Tibial nerve (tissue), 4 donors: ENCODE measurements around the gene RIPOR1. TPM values are rescaled to one million over a fixed set of nuclear protein-coding genes. Genes with fewer than 3 reads are reported as not detected.

ENCODE experiments used
- DNase-seq, 2 donors: peaks; one replicate each; pipeline ENCODE4 v3.0.0-alpha.2; 2019; ENCODE audit warnings: low spot score in 2 of 2
- H3K27ac ChIP-seq, 4 donors: fragments of 200-600 bp; sonication (generic) in 3 of 4; one replicate each; pipeline ENCODE4 v1.5.1; 2017 to 2019; ENCODE audit warnings: mild to moderate bottlenecking in 1 of 4
- H3K27me3 ChIP-seq, 2 donors: fragments of 200-600 bp; sonication (generic) in 1 of 2; one replicate each; pipeline versions ENCODE4 v1.5.1 to v1.6.0; 2017 to 2019
- H3K36me3 ChIP-seq, 3 donors: fragments of 200-600 bp; sonication (generic); one replicate each; pipeline ENCODE4 v1.5.1; 2018 to 2019
- H3K4me1 ChIP-seq, 4 donors: fragments of 200-600 bp; sonication (generic) in 3 of 4; one replicate each; pipeline ENCODE4 v1.5.1; 2017 to 2019
- H3K4me3 ChIP-seq, 4 donors: fragments of 200-600 bp; sonication (generic) in 3 of 4; one replicate each; pipeline ENCODE4 v1.5.1; 2017 to 2019; ENCODE audit warnings: mild to moderate bottlenecking in 1 of 4, moderate library complexity in 1 of 4
- H3K9me3 ChIP-seq, 4 donors: fragments of 200-600 bp; sonication (generic) in 3 of 4; one replicate each; pipeline ENCODE4 v1.5.1; 2017 to 2019
- EP300 ChIP-seq, 2 donors: sonication (generic); formaldehyde crosslinking; IDR thresholded peaks; one replicate each; pipeline ENCODE4 v1.6.1; 2017; ENCODE audit warnings: antibody characterized with exemption in 2 of 2, mild to moderate bottlenecking in 1 of 2
- POLR2A ChIP-seq, 2 donors: fragments of 450-650 bp; IDR thresholded peaks; one replicate each; pipeline ENCODE4 v1.6.1; 2017; ENCODE audit warnings: antibody characterized with exemption in 2 of 2, mild to moderate bottlenecking in 2 of 2, moderate library complexity in 2 of 2
- WGBS, 2 donors: methylation state at CpG; one replicate each; pipeline ENCODE4 v1.1.5; 2018; 5-methylcytosine and 5-hydroxymethylcytosine counted together
- total RNA-seq, 4 donors: library from RNA; depleted of rRNA; stranded (reverse); fragments of >200 nt; gene quantifications; one replicate each; pipeline ENCODE4 v1.1.0, GENCODE V29; 2016
- TF ChIP-seq, protein P1 (sequence below), 5 experiments: fragments of 200-600 bp in 3 of 5; fragments of 450-650 bp in 2 of 5; sonication (generic) in 3 of 5; IDR thresholded peaks; one replicate each; pipeline ENCODE4 v1.5.1; 2016 to 2019; ENCODE audit warnings: antibody characterized with exemption in 5 of 5, mild to moderate bottlenecking in 3 of 5, moderate library complexity in 2 of 5

Gene RIPOR1
- total RNA-seq, 4 donors from 2014 or later = 50.6 to 112 (median 85.1) TPM

DNA sequence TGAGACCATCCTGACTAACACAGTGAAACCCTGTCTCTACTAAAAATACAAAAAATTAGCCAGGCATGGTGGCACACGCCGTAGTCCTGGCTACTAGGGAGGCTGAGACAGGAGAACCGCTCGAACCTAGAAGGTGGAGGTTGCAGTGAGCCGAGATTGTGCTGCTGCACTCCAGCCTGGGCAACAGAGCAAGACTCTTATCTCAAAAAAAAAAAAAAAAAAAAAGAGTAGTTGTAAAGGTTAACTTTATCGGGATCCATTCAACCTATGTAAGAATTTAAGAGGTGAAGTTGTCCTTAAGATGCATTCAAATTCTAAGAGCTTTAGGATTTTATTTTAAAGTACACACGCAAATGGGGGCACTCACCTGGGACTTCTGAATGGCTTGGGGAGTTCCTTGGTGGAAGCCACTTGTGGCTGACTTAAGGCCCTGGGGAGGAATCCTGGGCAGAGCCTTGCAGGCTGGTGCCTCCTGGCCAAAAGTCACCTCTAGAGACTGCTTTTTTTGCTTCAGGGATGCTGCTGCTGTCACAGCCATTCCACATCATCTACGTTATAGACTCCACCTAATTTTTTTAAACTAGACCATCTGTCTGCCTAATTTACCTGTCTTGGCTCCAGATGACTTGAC lies 37.0 kb downstream of the RIPOR1 start:
- H3K27me3 ChIP-seq = no peaks in the 10 kb centered on the region
- H3K4me1 ChIP-seq = peaks cover 0 to 58% (median 17%) of the 10 kb centered on the region in 4 donors
- 89 to 92% methylated on average over 8 of the region's 8 CpGs for WGBS, 2 donors
- no peak overlapping the region for H3K27ac ChIP-seq
- H3K36me3 ChIP-seq = no peaks in the 10 kb centered on the region
- no peak overlapping the region for H3K4me3 ChIP-seq
- H3K9me3 ChIP-seq = no peaks in the 10 kb centered on the region
- no peak for DNase-seq
- TF ChIP-seq, protein P1, sequence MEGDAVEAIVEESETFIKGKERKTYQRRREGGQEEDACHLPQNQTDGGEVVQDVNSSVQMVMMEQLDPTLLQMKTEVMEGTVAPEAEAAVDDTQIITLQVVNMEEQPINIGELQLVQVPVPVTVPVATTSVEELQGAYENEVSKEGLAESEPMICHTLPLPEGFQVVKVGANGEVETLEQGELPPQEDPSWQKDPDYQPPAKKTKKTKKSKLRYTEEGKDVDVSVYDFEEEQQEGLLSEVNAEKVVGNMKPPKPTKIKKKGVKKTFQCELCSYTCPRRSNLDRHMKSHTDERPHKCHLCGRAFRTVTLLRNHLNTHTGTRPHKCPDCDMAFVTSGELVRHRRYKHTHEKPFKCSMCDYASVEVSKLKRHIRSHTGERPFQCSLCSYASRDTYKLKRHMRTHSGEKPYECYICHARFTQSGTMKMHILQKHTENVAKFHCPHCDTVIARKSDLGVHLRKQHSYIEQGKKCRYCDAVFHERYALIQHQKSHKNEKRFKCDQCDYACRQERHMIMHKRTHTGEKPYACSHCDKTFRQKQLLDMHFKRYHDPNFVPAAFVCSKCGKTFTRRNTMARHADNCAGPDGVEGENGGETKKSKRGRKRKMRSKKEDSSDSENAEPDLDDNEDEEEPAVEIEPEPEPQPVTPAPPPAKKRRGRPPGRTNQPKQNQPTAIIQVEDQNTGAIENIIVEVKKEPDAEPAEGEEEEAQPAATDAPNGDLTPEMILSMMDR (IDR thresholded peaks at IDR 0.05) = no peak

DNA sequence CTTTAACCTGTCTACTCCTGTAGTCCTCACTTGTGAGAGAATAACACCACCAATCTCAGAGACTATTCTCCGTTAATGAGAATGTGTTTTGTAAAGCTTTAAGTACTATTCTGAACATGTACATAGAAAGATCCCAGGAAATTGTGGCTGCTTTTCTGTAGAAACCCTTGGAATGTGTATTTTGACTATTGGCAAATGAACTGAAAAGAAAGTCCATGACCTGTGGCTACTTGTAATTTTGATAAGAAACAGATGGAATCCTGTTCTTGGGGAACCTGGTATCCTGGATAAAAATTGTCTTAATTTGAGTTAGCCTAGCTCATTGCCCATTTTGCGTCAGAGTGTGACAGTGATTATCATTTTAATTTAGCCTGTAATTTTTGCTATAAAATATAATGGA lies 42.8 kb downstream of the RIPOR1 start:
- 88 to 90% methylated on average over 2 of the region's 2 CpGs for WGBS, 2 donors
- peaks cover 0 to 49% (median 0%) of the 10 kb centered on the region in 3 donors for H3K36me3 ChIP-seq
- H3K4me3 ChIP-seq = no peak overlapping the region
- no peaks in the 10 kb centered on the region for H3K27me3 ChIP-seq
- H3K27ac ChIP-seq = no peak overlapping the region
- H3K9me3 ChIP-seq = no peaks in the 10 kb centered on the region
- H3K4me1 ChIP-seq = peaks cover 0 to 31% (median 0%) of the 10 kb centered on the region in 4 donors
- DNase-seq = no peak
- no peak for TF ChIP-seq POLR2A (IDR thresholded peaks at IDR 0.05)
- no peak for TF ChIP-seq EP300 (IDR thresholded peaks at IDR 0.05)

DNA sequence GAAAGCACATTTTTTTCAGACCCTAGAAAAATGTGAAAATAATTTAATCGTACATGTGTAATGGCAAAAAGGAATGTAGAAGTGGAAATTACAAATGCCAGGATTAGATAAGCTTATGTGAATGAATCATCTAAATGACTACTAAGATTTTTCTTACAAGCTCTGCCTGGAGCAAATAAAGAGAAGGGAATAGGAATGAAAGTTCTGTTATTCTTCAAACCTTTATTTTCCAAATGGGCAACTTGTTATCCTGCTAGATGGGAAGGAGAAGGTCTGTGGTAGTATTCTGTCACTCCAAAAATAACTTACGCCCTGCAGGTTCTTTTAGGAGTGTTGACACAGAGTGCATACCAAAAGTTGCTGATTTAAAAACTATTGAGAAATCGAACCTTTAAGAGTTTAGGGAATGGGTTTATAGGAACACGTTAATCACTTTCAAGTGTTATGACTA lies 43.4 kb downstream of the RIPOR1 start:
- 62 to 80% methylated on average over 4 of the region's 4 CpGs for WGBS, 2 donors
- peaks cover 0 to 49% (median 0%) of the 10 kb centered on the region in 3 donors for H3K36me3 ChIP-seq
- no peak for DNase-seq
- no peak overlapping the region for H3K27ac ChIP-seq
- peaks cover 0 to 26% (median 0%) of the 10 kb centered on the region in 4 donors for H3K4me1 ChIP-seq
- TF ChIP-seq POLR2A (IDR thresholded peaks at IDR 0.05) (no peak), EP300 (IDR thresholded peaks at IDR 0.05) (no peak)
- TF ChIP-seq, protein P1 (IDR thresholded peaks at IDR 0.05) = no peak
- H3K9me3 ChIP-seq = no peaks in the 10 kb centered on the region
- H3K27me3 ChIP-seq = no peaks in the 10 kb centered on the region
- H3K4me3 ChIP-seq = no peak overlapping the region

DNA sequence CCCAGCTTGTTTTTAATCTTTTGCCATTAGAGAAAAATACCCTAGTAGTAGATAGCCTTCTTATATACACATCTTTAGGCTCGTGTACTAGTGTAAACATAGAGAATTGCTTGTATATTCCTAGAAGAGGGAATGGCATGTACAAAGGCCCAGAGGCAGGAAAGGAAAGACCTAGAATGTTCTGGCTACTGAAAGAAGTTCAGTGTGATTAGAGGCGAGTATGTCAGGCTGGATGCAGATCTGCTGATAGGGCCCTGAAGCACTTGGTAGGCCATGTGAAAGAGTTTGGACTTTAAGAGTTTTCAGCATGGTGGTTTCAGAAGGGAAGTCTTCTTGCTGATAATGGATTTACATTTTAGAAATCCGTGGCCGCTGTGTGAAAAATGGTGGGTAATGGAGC lies 51.1 kb downstream of the RIPOR1 start:
- no peak for DNase-seq
- Histone ChIP-seq H3K4me1 (no peaks in the 10 kb centered on the region), H3K27me3 (no peaks in the 10 kb centered on the region), H3K4me3 (no peak overlapping the region), H3K27ac (no peak overlapping the region), H3K9me3 (no peaks in the 10 kb centered on the region), H3K36me3 (peaks cover 0 to 28% (median 0%) of the 10 kb centered on the region in 3 donors)
- TF ChIP-seq POLR2A (IDR thresholded peaks at IDR 0.05) (no peak), EP300 (IDR thresholded peaks at IDR 0.05) (no peak)
- TF ChIP-seq, protein P1 (IDR thresholded peaks at IDR 0.05) = no peak
- WGBS, 2 donors = 87 to 90% methylated on average over 4 of the region's 4 CpGs

DNA sequence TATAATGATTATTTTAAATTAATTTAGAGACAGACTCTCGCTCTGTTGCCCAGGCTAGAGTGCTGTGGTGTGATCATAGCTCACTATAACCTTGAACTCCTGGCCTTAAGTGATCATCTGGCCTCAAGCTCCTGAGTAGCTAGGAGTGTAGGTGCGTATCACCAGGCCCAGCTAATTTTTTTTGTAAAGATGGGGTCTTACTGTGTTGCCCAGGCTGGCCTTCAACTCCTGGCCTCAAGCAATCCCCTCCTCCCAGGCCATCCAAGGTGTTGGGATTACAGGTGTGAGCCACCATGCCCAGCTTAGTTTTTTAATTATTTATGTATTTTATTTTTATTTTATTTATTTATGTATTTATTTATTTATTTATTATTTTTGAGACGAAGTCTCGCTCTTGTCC lies 51.6 kb downstream of the RIPOR1 start:
- 97 to 98% methylated on average over 4 of the region's 4 CpGs for WGBS, 2 donors
- no peaks in the 10 kb centered on the region for H3K27me3 ChIP-seq
- H3K4me1 ChIP-seq = no peaks in the 10 kb centered on the region
- H3K36me3 ChIP-seq = peaks cover 0 to 23% (median 0%) of the 10 kb centered on the region in 3 donors
- no peak for DNase-seq
- TF ChIP-seq EP300 (IDR thresholded peaks at IDR 0.05) = no peak
- no peak for TF ChIP-seq POLR2A (IDR thresholded peaks at IDR 0.05)
- TF ChIP-seq, protein P1 (IDR thresholded peaks at IDR 0.05) = no peak
- no peak overlapping the region for H3K4me3 ChIP-seq
- no peaks in the 10 kb centered on the region for H3K9me3 ChIP-seq
- H3K27ac ChIP-seq = no peak overlapping the region
